ENCODE measurements around the gene ARHGDIG.

Gene ARHGDIG

DNA sequence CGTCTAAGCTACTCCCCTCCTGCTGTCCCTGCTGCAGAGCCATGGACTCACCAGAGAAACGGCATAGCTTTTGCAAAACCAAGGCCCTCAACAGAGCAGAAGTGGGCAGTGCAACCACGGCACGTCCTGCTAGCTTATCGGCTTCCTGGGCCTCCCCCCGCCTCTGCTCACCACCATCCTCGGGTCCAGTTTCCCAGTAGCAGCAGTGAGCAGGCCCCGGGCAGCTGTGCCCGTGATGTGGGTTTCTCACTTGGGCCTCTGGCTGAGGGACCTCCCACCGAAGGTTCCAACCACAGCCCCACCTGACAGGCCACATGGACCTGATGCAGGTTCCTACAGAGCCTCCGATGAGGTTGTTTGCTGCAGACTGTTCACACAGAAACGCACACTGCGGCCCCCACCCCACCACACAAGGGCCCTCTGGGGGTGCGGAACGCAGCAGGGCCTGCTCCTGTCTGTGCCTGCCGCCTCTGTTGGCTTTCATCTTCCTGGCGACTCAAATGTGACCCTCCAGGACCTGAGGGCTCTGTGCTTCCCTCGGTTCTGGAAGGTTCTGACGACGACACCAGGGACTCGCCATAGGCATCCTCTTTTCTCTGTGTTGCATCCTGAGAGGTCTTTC lies 27.4 kb downstream of the ARHGDIG start:
- TF ChIP-seq, protein P1, sequence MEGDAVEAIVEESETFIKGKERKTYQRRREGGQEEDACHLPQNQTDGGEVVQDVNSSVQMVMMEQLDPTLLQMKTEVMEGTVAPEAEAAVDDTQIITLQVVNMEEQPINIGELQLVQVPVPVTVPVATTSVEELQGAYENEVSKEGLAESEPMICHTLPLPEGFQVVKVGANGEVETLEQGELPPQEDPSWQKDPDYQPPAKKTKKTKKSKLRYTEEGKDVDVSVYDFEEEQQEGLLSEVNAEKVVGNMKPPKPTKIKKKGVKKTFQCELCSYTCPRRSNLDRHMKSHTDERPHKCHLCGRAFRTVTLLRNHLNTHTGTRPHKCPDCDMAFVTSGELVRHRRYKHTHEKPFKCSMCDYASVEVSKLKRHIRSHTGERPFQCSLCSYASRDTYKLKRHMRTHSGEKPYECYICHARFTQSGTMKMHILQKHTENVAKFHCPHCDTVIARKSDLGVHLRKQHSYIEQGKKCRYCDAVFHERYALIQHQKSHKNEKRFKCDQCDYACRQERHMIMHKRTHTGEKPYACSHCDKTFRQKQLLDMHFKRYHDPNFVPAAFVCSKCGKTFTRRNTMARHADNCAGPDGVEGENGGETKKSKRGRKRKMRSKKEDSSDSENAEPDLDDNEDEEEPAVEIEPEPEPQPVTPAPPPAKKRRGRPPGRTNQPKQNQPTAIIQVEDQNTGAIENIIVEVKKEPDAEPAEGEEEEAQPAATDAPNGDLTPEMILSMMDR (IDR thresholded peaks at IDR 0.05; ENCODE audit: insufficient read depth, low read depth, low read length, missing control alignments): no peak
- no peak overlapping the region for H3K4me3 ChIP-seq (ENCODE audit: low read length)
- no peak for DNase-seq (ENCODE audit: low read depth)

DNA sequence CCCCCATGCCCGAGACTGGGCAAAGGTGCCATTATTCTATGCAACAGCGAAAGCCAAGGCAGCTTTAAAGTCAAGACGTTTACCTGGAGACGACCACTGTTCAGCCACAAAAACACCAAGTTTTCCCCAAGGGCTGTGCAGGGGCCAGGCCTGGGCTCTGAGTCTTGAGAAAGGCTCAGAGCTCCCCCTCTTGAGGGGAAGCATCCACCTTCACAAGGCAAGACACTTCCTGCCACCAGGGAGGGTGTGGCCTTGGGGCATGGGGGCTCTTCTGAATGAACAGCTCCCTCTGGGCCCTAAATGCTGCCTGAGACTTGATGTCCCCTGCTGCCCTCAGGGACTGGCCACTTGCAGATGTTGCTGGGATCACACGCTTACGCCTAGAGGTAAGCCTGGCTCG lies 29.1 kb downstream of the ARHGDIG start:
- DNase-seq (ENCODE audit: low read depth): no peak
- no peak overlapping the region for H3K4me3 ChIP-seq (ENCODE audit: low read length)
- TF ChIP-seq, protein P1 (IDR thresholded peaks at IDR 0.05; ENCODE audit: insufficient read depth, low read depth, low read length, missing control alignments): no peak

DNA sequence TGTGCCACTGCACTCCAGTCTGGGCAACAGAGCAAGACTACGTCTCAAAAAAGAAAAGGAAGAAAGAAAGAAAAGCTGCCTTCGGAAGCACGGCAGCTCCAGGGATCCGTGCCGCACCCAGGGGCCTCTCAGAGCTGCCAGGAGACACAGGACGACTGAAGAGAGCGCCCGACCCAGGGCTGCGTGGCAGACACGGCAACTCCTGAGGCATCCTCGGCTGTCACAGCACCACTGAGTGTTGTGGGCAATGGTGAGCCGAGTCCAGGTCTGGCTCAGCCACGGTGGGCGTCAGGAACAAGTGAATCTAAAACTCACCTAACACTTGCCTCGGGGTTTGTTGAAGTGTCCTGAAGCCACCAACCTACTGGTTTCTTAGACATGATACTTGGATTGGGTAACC lies 31.3 kb downstream of the ARHGDIG start:
- DNase-seq (ENCODE audit: low read depth): no peak
- H3K4me3 ChIP-seq (ENCODE audit: low read length): no peak overlapping the region
- TF ChIP-seq, protein P1 (IDR thresholded peaks at IDR 0.05; ENCODE audit: insufficient read depth, low read depth, low read length, missing control alignments): no peak

DNA sequence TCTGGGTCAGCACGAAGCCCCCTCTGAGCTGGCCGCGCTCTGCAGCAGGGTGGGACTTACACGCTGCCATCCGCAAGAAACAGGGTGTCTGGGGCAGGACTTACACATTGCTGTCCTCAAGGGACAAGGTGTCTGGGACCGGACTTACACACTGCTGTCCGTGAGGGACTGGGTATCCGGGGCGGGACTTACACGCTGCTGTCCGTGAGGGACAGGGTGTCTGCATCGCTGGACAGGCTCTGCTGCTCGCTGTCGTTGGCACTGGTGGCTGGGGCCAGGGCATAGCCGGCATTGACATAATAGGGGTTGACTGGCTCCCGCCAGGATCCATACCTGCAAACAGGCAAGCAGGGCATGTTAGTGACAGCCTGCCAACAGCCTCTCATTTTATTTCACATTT lies 34.0 kb downstream of the ARHGDIG start:
- no peak overlapping the region for H3K4me3 ChIP-seq (ENCODE audit: low read length)
- no peak for DNase-seq (ENCODE audit: low read depth)
- TF ChIP-seq, protein P1 (IDR thresholded peaks at IDR 0.05; ENCODE audit: insufficient read depth, low read depth, low read length, missing control alignments): no peak

DNA sequence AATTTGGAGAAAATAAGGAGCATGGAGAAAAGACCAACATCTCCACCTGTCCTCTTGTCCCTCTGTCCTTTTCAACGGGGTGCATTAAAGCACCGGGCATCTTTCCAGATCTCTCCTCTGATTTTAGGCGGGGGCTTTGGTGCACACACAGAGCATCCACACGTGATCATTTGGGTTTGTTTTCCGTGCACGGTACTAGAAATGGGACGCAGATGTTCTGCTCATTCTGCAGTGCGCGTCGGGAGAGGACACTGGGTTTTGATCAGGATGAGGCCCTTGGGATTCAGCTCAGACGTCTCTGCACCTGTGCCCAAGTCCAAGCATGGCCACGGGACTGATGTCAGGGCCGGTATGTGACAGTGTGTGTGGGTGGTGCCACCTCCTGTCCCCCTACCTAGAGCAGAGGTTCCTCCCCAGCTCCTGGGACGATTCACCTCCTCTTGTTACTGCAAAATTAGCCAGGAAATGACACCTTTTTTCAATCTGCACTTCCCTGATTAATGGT lies 34.5 kb downstream of the ARHGDIG start:
- H3K4me3 ChIP-seq (ENCODE audit: low read length): no peak overlapping the region
- DNase-seq (ENCODE audit: low read depth): no peak
- TF ChIP-seq, protein P1 (IDR thresholded peaks at IDR 0.05; ENCODE audit: insufficient read depth, low read depth, low read length, missing control alignments): no peak

DNA sequence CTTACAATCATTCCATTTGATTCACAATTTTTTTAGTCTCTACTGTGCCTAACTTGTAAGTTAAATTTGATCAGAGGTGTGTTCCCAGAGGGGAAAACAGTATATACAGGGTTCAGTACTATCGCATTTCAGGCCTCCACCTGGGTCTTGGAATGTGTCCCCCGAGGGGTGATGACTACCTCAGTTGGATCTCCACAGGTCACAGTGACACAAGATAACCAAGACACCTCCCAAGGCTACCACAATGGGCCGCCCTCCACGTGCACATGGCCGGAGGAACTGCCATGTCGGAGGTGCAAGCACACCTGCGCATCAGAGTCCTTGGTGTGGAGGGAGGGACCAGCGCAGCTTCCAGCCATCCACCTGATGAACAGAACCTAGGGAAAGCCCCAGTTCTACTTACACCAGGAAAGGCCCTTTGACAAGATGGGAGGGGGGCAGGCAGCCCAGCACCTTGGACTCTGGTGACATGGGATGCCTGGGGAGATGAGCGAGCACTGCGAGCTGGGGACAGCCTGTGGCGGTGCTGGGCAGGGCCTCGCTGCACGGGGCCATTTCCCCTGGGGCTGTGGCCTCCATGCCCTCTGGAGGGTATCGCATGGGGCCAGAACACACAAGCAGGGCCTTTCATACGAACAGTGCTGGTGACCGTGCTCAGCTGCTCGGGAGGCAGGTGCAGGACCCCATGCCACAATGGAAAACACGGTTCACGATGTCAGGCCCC lies 36.5 kb downstream of the ARHGDIG start:
- no peak overlapping the region for H3K4me3 ChIP-seq (ENCODE audit: low read length)
- no peak for DNase-seq (ENCODE audit: low read depth)
- TF ChIP-seq, protein P1 (IDR thresholded peaks at IDR 0.05; ENCODE audit: insufficient read depth, low read depth, low read length, missing control alignments): no peak
